ENCODE data around the gene ARHGEF2.
"Not testable (repeated sequence)": the region's sequence is repeated elsewhere in the genome, so short reads cannot be mapped to it uniquely, and the experiment has no call there.

DNA sequence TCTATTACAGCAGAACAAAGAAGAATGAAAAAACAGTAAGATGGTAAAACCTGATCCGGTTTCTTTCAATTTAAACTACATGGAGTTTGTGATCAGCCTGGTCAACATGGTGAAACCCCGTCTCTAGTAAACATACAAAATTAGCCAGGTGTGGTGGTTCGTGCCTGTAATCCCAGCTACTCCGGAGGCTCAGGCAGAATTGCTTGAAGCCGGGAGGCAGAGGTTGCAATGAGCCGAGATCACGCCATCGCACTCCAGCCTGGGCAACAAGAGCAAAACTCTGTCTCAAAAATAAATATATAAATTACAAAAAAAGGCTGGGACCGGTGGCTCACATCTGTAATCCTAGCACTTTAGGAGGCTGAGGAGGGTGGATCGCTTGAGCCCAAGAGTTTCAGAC, 47.6 kb downstream of the ARHGEF2 start:
- TF ChIP-seq, protein P1, sequence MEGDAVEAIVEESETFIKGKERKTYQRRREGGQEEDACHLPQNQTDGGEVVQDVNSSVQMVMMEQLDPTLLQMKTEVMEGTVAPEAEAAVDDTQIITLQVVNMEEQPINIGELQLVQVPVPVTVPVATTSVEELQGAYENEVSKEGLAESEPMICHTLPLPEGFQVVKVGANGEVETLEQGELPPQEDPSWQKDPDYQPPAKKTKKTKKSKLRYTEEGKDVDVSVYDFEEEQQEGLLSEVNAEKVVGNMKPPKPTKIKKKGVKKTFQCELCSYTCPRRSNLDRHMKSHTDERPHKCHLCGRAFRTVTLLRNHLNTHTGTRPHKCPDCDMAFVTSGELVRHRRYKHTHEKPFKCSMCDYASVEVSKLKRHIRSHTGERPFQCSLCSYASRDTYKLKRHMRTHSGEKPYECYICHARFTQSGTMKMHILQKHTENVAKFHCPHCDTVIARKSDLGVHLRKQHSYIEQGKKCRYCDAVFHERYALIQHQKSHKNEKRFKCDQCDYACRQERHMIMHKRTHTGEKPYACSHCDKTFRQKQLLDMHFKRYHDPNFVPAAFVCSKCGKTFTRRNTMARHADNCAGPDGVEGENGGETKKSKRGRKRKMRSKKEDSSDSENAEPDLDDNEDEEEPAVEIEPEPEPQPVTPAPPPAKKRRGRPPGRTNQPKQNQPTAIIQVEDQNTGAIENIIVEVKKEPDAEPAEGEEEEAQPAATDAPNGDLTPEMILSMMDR (conservative IDR thresholded peaks at IDR 0.05; ENCODE audit: low read length), result not testable (repeated sequence)
- not testable (repeated sequence) for TF ChIP-seq EZH2phosphoT487 (IDR thresholded peaks at IDR 0.05; ENCODE audit: borderline replicate concordance, low read depth, low read length)
